GM12878 (cell line): ENCODE results near the gene SNCB. TPM values are rescaled to one million over a fixed set of nuclear protein-coding genes. Genes with fewer than 3 reads are reported as not detected.

ENCODE experiments used
- ATAC-seq: fragments of 200-7000 bp; cut with Tn5 transposase; 3 replicates; pipeline ENCODE4 v1.9.1; 2020; ENCODE audit warnings: mild to moderate bottlenecking, moderate library complexity
- BruUV-seq: library from RNA; stranded (reverse); fragments of 400-500 nt; replicated peaks from 2 replicates; lab custom pipeline; 2021; lab: Mats Ljungman, UMichigan
- CTCF ChIA-PET: fragments of 300-600 bp; sonication (Branson Sonifier 250); formaldehyde crosslinking; extraction: SDS; loops from one replicate; lab custom pipeline; 2021; ENCODE audit warnings: inconsistent platforms; lab: Yijun Ruan, JAX
- POLR2A ChIA-PET: fragments of 350-600 bp; formaldehyde crosslinking; extraction: SDS; loops from one replicate; lab custom pipeline; 2021; ENCODE audit warnings: inconsistent platforms; lab: Charles Lee
- RAD21 ChIA-PET: fragments of 300-600 bp; sonication (Branson Sonifier 250); formaldehyde crosslinking; loops from one replicate; lab custom pipeline; 2023; ENCODE audit warnings: antibody characterized with exemption; ENCODE audit not compliant: unreplicated experiment; lab: Charles Lee
- SMC1A ChIA-PET: fragments of 300-600 bp; sonication (Branson Sonifier 250); formaldehyde crosslinking; loops from one replicate; lab custom pipeline; 2023; ENCODE audit not compliant: unreplicated experiment, uncharacterized antibody; lab: Charles Lee
- DNase-seq: peaks from one replicate; pipeline ENCODE4 v3.0.0-alpha.2; 2011; ENCODE audit warnings: low read depth, low spot score
- FAIRE-seq: peaks from 3 replicates; lab custom pipeline; 2011; peaks lifted over from hg19 to GRCh38; lab: Jason Lieb, UNC
- H2AFZ ChIP-seq: 2 replicates; pipeline ENCODE4 v1.6.0; 2011; ENCODE audit warnings: low read depth, low read length, control low read depth; ENCODE audit not compliant: control insufficient read depth
- H3K27ac ChIP-seq: 2 replicates; pipeline ENCODE4 v1.5.1; 2011; ENCODE audit warnings: control low read depth; ENCODE audit not compliant: control insufficient read depth, insufficient read depth
- H3K27me3 ChIP-seq, 2 experiments: replicated peaks in 1 of 2; 2 replicates each; pipeline versions ENCODE4 v1.6.0 to v1.6.1; 2011; ENCODE audit warnings: low read length in 1 of 2; ENCODE audit not compliant: control insufficient read depth in 2 of 2, insufficient read depth in 2 of 2
- H3K36me3 ChIP-seq, 2 experiments: 2 replicates each; pipeline ENCODE4 v1.5.1; 2011; ENCODE audit warnings: low read length in 1 of 2; ENCODE audit not compliant: control insufficient read depth in 2 of 2, insufficient read depth in 2 of 2
- H3K4me1 ChIP-seq: 2 replicates; pipeline ENCODE4 v1.6.1; 2011; ENCODE audit warnings: mild to moderate bottlenecking, low read length, moderate library complexity, mixed read lengths; ENCODE audit not compliant: control insufficient read depth, insufficient read depth
- H3K4me2 ChIP-seq: 2 replicates; pipeline ENCODE4 v1.6.0; 2011; ENCODE audit warnings: control low read depth; ENCODE audit not compliant: control insufficient read depth, insufficient read depth
- H3K4me3 ChIP-seq: fragments of 200-600 bp; sonication (generic); 2 replicates; pipeline ENCODE4 v1.5.1; 2016
- H3K79me2 ChIP-seq: 2 replicates; pipeline ENCODE4 v1.6.0; 2011; ENCODE audit warnings: low read length; ENCODE audit not compliant: control insufficient read depth, insufficient read depth
- H3K9ac ChIP-seq: 2 replicates; pipeline ENCODE4 v1.8.0; 2011; ENCODE audit warnings: low read length, control low read depth, mixed read lengths; ENCODE audit not compliant: control insufficient read depth, insufficient read depth
- H3K9me3 ChIP-seq: replicated peaks from 3 replicates; pipeline ENCODE4 v1.5.1; 2011; ENCODE audit warnings: mild to moderate bottlenecking, low read length; ENCODE audit not compliant: control insufficient read depth, insufficient read depth
- H4K20me1 ChIP-seq: 2 replicates; pipeline ENCODE4 v1.6.0; 2011; ENCODE audit not compliant: control insufficient read depth, insufficient read depth
- BCL11A ChIP-seq: IDR thresholded peaks from 2 replicates; pipeline ENCODE4 v1.6.1; 2011; ENCODE audit warnings: low read depth, low read length
- BMI1 ChIP-seq: fragments of 450-650 bp; IDR thresholded peaks from 2 replicates; pipeline ENCODE4 v1.6.1; 2016; ENCODE audit warnings: mild to moderate bottlenecking, moderate library complexity, borderline replicate concordance
- EZH2 ChIP-seq: IDR thresholded peaks from 2 replicates; pipeline ENCODE4 v1.6.1; 2012; ENCODE audit warnings: low read depth, mild to moderate bottlenecking, control low read depth, inconsistent platforms, low read length, borderline replicate concordance; ENCODE audit not compliant: control insufficient read depth
- IKZF1 ChIP-seq: fragments of 450-650 bp; conservative IDR thresholded peaks from 2 replicates; pipeline ENCODE4 v1.6.1; 2017; ENCODE audit warnings: antibody characterized with exemption, mild to moderate bottlenecking
- IRF4 ChIP-seq: IDR thresholded peaks from 2 replicates; pipeline ENCODE4 v1.6.1; 2011; ENCODE audit warnings: low read depth, low read length
- NFYB ChIP-seq: IDR thresholded peaks from 2 replicates; pipeline ENCODE4 v1.6.1; 2011; ENCODE audit warnings: low read depth, mild to moderate bottlenecking, low read length, improper control_type of control experiment, moderate library complexity; ENCODE audit not compliant: insufficient read depth
- POU2F2 ChIP-seq: IDR thresholded peaks from 3 replicates; pipeline ENCODE4 v1.6.1; 2011; ENCODE audit warnings: low read depth, mild to moderate bottlenecking, low read length, borderline replicate concordance
- RB1 ChIP-seq: fragments of 450-650 bp; formaldehyde crosslinking; IDR thresholded peaks from 2 replicates; pipeline ENCODE4 v1.6.1; 2017; ENCODE audit warnings: mild to moderate bottlenecking, borderline replicate concordance
- SMC3 ChIP-seq: IDR thresholded peaks from 2 replicates; pipeline ENCODE4 v1.6.1; 2011; ENCODE audit warnings: low read length, improper control_type of control experiment, borderline replicate concordance
- STAT3 ChIP-seq: IDR thresholded peaks from 2 replicates; pipeline ENCODE4 v1.6.1; 2011; ENCODE audit warnings: low read depth, low read length, improper control_type of control experiment
- TARDBP ChIP-seq: IDR thresholded peaks from 2 replicates; pipeline ENCODE4 v1.6.1; 2016; ENCODE audit warnings: borderline replicate concordance
- YY1 ChIP-seq: IDR thresholded peaks from 2 replicates; pipeline ENCODE4 v1.6.1; 2011; ENCODE audit warnings: low read depth, mild to moderate bottlenecking, low read length
- ZNF274 ChIP-seq: IDR thresholded peaks from one replicate; pipeline ENCODE4 v1.8.0; 2011; ENCODE audit not compliant: insufficient read length, insufficient read depth
- WGBS: methylation state at CpG from one replicate; pipeline ENCODE4 v1.1.6; 2016; ENCODE audit warnings: low lambda C conversion rate; ENCODE audit not compliant: insufficient replicate concordance, insufficient coverage; ENCODE audit errors: missing lambda C conversion rate; 5-methylcytosine and 5-hydroxymethylcytosine counted together
- in situ Hi-C: fragments of 300-500 bp; cut with MboI; formaldehyde crosslinking; loops from 9 replicates; pipeline ENCODE4 v1.14.3; 2018; ENCODE audit warnings: mixed read lengths
- intact Hi-C: fragments of 100-400 bp; cut with micrococcal nuclease; formaldehyde crosslinking; loops from one replicate; pipeline ENCODE4 v1.14.2; 2022; ENCODE audit not compliant: unreplicated experiment
- polyA plus RNA-seq, 11 experiments: library from polyadenylated mRNA; depleted of rRNA in 4 of 11; unstranded in 6 of 11; stranded (reverse) in 5 of 11; fragments of >200 nt; fragmentation: Nextera tagmentation in 4 of 11; fragmentation: Illumina TruSeq in 1 of 11; extraction: Ambion mirVana in 4 of 11; extraction: Trizol in 1 of 11; gene quantifications; 1 replicate in 1 of 11; 2 replicates in 10 of 11; pipeline versions ENCODE4 v1.2.1 to v1.2.3, GENCODE V29; 2011 to 2016; ENCODE audit warnings: inconsistent platforms in 2 of 11, missing spikeins in 2 of 11, low read depth in 1 of 11
- total RNA-seq, 4 experiments: library from RNA; depleted of rRNA in 3 of 4; stranded (reverse); fragments of >200 nt in 3 of 4; fragmentation: Illumina TruSeq in 1 of 4; extraction: Trizol in 1 of 4; gene quantifications; 2 replicates each; pipeline versions ENCODE4 v1.2.1 to v1.2.3, GENCODE V29; 2013 to 2021
- TF ChIP-seq, protein P1 (sequence below): IDR thresholded peaks from 2 replicates; pipeline ENCODE4 v1.6.1; 2011; ENCODE audit warnings: mild to moderate bottlenecking, low read depth, low read length, moderate library complexity; ENCODE audit not compliant: insufficient replicate concordance
- TF ChIP-seq, protein P2 (sequence below), 3 experiments: IDR thresholded peaks in 2 of 3; conservative IDR thresholded peaks in 1 of 3; 2 replicates each; pipeline ENCODE4 v1.5.1; 2011; ENCODE audit warnings: low read depth in 3 of 3, low read length in 3 of 3, mild to moderate bottlenecking in 3 of 3, control low read depth in 2 of 3, moderate library complexity in 2 of 3, inconsistent platforms in 1 of 3, mixed read lengths in 1 of 3; ENCODE audit not compliant: control insufficient read depth in 2 of 3, insufficient read depth in 1 of 3; ENCODE audit errors: extremely low read depth in 1 of 3
- TF ChIP-seq, protein P3 (sequence below): fragments of 450-650 bp; IDR thresholded peaks from 2 replicates; pipeline ENCODE4 v1.6.1; 2017; ENCODE audit warnings: borderline replicate concordance
- TF ChIP-seq, protein P4 (sequence below): fragments of 450-650 bp; IDR thresholded peaks from 2 replicates; pipeline ENCODE4 v1.6.1; 2017; ENCODE audit warnings: low read depth, mild to moderate bottlenecking, moderate library complexity

Gene SNCB
- total and polyA plus RNA-seq, 10 of the 15 experiments (the other 5 are each of a cell fraction or from before 2014, with no cell fraction given) = 0.75 TPM; not detected in 9

- FAIRE-seq = peak; percentile 85
- 46% methylated on average over 14 of the region's 14 CpGs for WGBS
- Histone ChIP-seq H3K4me1 (peaks cover 22% of the 10 kb centered on the region), H3K36me3 (no peaks in the 10 kb centered on the region; a peak in 1 of 4 replicates), H4K20me1 (no peaks in the 10 kb centered on the region; the same call in 1 of the 2 replicates), H2AFZ (no peak overlapping the region), H3K4me2 (peak overlapping the region; percentile 86), H3K9ac (no peak overlapping the region), H3K9me3 (no peaks in the 10 kb centered on the region), H3K27me3 (no peaks in the 10 kb centered on the region), H3K79me2 (no peaks in the 10 kb centered on the region), H3K27ac (no peak overlapping the region), H3K4me3 (no peak overlapping the region)
- POLR2A ChIA-PET = interaction anchor here (0.6 kb wide), 1 partner anchor 86 kb away, joined by 3 read pairs; no protein-coding TSS in a partner anchor
- peak; percentile 83 for ATAC-seq
- SMC1A ChIA-PET = interaction anchor here (0.8 to 3.1 kb wide), 6 partner anchors 10 to 453 kb away, joined by 3 to 8 read pairs (median 4); partner anchors contain the start of gene HK3
- in situ Hi-C loops (loop anchor here (5.0 kb wide), 1 partner anchor 299 kb away; no protein-coding TSS in a partner anchor), intact Hi-C loops (loop anchor here (2.0 kb wide), 1 partner anchor 301 kb away; no protein-coding TSS in a partner anchor)
- DNase-seq = no peak
- TSS peak; percentile 61 for BruUV-seq
- CTCF ChIA-PET = interaction anchor here (0.6 to 6.3 kb wide), 22 partner anchors 8 to 454 kb away, joined by 3 to 102 read pairs (median 3); partner anchors contain the start of genes TSPAN17 and ZNF346
- RAD21 ChIA-PET = interaction anchor here (0.7 to 4.8 kb wide), 6 partner anchors 11 to 453 kb away, joined by 3 to 43 read pairs (median 3); no protein-coding TSS in a partner anchor
- TF ChIP-seq IRF4 (0 out of 2 replicates have a peak, but pooled peaks have one; percentile 34), IKZF1 (0 out of 2 replicates have a peak, but pooled peaks have one; percentile 10), EZH2 (no peak), NFYB (no peak), BCL11A (no peak), ZNF274 (no peak), STAT3 (no peak), YY1 (peak; percentile 53; the same call in 1 of the 2 replicates), RB1 (no peak), POU2F2 (0 out of 3 replicates have a peak, but pooled peaks have one; percentile 8), SMC3 (peak; percentile 41; the same call in 1 of the 2 replicates), BMI1 (no peak), TARDBP (no peak)
- TF ChIP-seq, protein P1, sequence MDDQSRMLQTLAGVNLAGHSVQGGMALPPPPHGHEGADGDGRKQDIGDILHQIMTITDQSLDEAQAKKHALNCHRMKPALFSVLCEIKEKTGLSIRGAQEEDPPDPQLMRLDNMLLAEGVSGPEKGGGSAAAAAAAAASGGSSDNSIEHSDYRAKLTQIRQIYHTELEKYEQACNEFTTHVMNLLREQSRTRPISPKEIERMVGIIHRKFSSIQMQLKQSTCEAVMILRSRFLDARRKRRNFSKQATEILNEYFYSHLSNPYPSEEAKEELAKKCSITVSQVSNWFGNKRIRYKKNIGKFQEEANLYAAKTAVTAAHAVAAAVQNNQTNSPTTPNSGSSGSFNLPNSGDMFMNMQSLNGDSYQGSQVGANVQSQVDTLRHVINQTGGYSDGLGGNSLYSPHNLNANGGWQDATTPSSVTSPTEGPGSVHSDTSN = no peak
- TF ChIP-seq, protein P2, sequence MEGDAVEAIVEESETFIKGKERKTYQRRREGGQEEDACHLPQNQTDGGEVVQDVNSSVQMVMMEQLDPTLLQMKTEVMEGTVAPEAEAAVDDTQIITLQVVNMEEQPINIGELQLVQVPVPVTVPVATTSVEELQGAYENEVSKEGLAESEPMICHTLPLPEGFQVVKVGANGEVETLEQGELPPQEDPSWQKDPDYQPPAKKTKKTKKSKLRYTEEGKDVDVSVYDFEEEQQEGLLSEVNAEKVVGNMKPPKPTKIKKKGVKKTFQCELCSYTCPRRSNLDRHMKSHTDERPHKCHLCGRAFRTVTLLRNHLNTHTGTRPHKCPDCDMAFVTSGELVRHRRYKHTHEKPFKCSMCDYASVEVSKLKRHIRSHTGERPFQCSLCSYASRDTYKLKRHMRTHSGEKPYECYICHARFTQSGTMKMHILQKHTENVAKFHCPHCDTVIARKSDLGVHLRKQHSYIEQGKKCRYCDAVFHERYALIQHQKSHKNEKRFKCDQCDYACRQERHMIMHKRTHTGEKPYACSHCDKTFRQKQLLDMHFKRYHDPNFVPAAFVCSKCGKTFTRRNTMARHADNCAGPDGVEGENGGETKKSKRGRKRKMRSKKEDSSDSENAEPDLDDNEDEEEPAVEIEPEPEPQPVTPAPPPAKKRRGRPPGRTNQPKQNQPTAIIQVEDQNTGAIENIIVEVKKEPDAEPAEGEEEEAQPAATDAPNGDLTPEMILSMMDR (IDR thresholded peaks at IDR 0.05 in 2 of 3, conservative IDR thresholded peaks at IDR 0.05 in 1 of 3; ENCODE audit: control insufficient read depth in 2 of 3, extremely low read depth in 1 of 3, insufficient read depth in 1 of 3, low read depth in 3 of 3, low read length in 3 of 3) = peak; percentile 82 to 95 (median 82)
- TF ChIP-seq, protein P3, sequence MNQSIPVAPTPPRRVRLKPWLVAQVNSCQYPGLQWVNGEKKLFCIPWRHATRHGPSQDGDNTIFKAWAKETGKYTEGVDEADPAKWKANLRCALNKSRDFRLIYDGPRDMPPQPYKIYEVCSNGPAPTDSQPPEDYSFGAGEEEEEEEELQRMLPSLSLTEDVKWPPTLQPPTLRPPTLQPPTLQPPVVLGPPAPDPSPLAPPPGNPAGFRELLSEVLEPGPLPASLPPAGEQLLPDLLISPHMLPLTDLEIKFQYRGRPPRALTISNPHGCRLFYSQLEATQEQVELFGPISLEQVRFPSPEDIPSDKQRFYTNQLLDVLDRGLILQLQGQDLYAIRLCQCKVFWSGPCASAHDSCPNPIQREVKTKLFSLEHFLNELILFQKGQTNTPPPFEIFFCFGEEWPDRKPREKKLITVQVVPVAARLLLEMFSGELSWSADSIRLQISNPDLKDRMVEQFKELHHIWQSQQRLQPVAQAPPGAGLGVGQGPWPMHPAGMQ = no peak
- TF ChIP-seq, protein P4, sequence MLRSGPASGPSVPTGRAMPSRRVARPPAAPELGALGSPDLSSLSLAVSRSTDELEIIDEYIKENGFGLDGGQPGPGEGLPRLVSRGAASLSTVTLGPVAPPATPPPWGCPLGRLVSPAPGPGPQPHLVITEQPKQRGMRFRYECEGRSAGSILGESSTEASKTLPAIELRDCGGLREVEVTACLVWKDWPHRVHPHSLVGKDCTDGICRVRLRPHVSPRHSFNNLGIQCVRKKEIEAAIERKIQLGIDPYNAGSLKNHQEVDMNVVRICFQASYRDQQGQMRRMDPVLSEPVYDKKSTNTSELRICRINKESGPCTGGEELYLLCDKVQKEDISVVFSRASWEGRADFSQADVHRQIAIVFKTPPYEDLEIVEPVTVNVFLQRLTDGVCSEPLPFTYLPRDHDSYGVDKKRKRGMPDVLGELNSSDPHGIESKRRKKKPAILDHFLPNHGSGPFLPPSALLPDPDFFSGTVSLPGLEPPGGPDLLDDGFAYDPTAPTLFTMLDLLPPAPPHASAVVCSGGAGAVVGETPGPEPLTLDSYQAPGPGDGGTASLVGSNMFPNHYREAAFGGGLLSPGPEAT = no peak
Observed at GRCh38 chr5:176658007-176658599, 27.8 kb upstream of the SNCB start.
